UCSD-AML1 (cell line): ENCODE results near the gene ABR.

Source experiments
- DNase-seq: peaks from one replicate; lab custom pipeline; 2025; ENCODE audit not compliant: unreplicated experiment; lab: John Stamatoyannopoulos, UW

ABR gene

DNA sequence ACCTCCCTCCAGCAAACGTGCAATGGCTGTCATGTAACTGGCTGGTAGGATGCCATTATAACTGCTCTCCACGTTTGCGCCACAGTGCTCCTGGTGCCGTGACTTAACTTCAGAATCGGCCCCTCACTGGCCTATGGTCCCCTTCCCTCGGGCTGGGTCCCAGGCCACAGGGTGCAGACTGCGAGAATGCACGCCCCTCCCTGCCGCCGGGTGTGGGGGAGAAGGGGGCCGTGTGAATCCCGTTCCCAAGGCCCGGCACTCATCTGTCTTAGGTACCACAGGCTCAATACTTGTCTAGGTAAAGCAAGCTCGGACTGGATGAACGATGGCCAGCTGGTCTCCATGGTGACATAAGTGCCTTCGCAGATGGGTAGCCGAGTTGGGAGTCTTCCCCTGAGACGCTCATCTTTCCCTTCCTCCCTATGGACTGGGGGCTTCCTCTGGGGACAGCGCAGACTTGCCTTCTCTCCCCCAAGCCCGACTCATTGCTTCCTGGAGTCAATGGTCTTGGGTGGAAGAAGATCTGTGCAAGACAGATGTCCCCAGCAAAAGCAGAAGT, 145.1 kb downstream of the ABR start:
- DNase-seq = no peak

DNA sequence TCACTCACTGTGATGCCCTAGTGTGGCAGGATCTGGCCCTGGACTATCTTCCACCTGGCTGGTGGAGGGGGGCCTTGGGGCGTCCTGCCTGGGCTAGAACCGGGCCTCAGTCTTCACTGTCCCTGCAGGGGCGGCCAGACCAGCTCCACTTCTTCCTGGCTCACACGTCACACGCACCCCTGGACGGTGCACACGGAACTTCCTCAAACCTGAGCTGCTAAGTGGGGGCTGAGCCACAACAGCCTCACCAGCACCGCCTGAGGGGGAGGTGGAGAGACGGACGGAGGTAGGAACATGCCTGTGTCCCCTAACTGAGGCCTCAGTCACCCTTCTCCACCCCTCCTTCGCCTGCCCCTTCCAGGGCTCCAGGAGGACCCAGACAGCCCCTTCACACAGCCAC, 146.3 kb downstream of the ABR start:
- peak; percentile 19 for DNase-seq

GRCh38 chr17:1032391-1032790, 147.4 kb downstream of the ABR start:
- no peak for DNase-seq

DNA sequence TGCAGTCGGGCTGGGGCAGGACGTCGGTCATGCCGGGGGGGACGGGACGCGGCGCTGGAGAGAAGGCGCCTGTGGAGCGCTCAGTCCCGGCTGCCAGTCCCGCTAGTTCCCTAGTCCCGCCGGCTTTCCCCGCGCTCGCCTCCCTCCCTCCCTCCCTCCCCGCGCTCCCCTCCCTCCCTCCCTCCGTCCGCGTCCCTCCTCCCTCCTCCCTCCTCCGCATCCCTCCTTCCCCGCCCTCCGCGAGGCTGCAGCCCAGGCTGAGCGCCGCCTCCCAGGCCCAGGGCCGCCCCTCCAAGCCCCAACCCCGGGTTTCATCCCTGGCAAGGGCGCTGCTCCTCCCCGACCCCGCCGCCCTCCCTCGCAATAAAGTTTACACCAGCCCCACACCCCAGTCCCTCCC, 148.1 kb downstream of the ABR start:
- no peak for DNase-seq

DNA sequence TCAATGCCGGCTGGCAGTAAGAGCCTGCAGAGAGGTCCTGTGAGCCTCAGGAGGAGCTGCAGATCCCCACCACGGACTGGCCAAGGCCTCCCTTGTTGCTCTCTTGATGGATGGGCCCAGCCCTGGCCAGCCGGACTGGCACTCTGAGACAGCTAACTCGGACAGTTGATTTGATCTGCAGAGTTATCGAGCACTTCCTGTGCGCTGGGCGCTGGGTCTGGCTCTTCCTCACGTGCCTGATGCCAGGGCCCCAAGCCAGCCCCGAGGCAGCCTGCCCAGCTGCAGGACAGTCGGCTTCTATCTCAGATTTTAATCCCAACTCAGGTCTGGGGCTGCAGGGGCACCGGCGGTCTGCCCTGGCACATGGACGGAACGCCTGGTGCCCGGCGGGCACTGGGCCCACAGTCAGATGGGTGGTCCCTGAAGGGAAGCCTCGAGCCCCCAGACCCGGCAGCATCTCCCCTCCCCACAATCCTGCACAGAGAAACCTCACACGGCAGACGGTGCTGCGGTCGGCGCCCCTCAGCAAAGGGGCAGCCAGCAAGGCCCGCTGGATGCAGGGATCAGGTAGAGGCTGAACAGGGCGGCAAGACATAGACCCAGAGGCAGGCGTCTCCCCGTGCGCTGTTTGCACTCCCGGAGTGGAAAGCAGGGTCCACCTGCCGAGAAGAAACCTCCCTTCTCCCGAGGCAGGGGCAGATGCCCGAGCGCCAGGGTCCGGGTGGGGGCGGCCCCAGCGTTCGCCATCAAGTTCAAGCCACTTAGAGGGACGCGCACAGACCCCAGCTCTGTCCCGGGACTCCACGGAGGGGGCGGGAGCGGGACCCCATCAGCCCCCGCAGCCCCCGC, 148.9 kb downstream of the ABR start:
- no peak for DNase-seq

DNA sequence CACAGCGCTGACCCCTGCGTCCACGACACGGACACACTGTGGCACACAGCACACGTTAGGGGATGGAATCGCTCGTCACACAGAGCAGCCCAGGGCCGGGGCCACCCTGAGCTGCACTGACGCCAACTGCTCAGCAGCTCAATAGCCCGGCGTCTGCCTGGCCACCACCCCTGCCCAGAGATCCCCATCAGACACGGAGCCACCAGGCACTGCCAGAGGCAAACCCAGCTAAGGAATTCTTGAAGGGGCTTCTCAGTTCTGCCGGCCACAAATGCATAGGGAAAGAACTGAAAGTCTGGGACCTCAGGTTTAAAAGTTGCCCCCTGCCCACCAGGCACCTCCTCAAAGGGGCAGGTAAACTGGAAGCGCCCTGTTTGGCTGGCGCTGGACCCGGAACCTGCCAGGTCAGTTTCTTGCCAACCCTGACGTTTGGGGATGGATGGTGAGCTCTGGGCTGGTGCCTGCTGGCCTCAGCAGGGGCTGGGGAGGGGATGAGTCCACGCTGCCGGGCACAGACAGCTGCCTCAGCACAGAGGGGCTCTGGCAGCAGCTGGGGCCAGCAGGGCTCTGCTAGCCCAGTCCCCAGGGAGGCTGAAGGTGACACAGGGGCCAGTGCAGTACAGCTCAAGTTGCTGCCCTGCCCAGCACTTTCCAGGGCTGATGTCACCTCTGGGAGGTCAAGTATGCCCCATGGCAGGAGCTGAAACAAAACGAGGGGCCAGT, 149.7 kb downstream of the ABR start:
- no peak for DNase-seq

GRCh38 chr17:1029196-1029921, 150.4 kb downstream of the ABR start:
- no peak for DNase-seq

DNA sequence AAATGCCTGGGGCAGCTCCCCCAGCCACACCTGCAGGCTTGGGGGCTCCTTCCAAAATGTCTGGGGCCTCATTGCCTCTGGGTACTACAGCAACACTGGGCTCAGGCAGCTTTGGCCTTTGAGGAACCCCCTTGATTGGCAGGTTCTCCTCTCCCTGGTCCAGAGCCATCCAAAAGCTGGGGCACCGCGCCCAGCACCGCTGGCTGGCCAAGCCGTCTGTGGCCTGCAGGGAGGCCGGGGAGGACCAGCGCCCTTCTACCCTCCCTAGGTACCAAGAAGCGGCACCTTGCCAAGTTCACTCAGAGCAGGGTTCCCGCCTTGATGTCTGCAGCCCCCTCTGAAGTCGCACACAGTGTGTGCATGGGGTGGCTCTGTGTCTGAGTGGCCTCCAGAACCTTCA, 152.7 kb downstream of the ABR start:
- DNase-seq = no peak

GRCh38 chr17:1026599-1026975, 153.2 kb downstream of the ABR start:
- no peak for DNase-seq

GRCh38 chr17:1025733-1026598, 153.8 kb downstream of the ABR start:
- no peak for DNase-seq

- DNase-seq = no peak
These were observed 155.7 kb downstream of the ABR start for GRCh38 chr17:1024076-1024475.

DNA sequence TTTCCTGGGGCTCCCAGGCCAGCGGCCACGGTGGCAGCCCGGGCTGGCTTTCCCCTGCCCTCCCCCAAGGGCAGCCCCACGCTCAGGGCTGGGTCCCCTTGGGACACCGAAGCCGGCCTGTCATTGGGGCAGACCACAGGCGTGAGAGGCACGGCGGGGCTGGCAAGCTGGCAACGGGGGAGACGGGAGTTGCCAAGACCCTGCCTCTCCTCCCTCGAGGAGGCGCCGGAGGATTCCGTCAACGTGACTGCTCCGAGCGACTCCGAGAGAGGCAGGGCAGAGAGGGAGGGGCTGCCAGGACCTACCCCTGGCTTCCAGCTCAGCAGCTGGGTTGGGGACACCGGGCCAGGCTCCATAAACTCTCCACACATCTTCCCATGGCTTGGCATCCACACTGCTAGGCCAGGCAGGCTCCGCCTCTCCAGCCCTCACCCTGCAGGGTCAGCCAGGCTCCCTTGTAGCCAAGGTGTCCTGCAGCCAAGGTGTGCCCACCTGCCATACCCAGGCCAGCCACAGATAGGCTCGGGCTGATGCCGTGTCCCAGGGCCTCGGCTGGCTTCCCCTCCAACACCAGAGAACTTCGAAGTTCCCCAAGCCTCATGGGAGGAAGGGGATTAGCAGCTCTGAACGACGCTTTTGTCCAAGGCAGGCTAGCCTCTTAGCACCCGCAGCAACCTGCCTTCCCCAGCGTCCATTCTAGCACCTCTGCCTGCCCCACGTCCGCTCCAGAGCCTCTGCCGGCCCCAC, 157.3 kb downstream of the ABR start:
- DNase-seq = no peak

GRCh38 chr17:1021147-1021546, 158.6 kb downstream of the ABR start:
- no peak for DNase-seq

GRCh38 chr17:1019451-1019850, 160.3 kb downstream of the ABR start:
- peak; percentile 51 for DNase-seq

DNA sequence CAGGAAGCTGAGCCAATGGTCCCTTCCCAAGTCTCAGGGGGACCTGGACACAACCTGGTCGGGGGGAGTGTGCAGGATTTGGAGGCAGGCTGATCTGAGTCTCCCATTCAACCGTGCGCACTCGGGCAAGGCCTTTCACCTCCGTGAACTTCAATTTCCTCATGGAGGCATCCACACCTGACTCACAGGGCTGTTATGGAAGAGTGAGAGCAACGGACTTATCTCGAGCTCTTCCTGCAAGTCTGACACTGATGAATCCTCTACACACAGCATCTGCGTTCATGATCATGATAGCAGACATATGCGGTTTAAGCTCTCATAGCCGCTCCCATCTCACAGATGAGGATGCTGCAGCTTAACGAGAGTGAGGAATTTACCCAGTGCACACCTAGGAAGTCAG, 161.2 kb downstream of the ABR start:
- no peak for DNase-seq

- DNase-seq = no peak
These were observed 166.1 kb downstream of the ABR start for GRCh38 chr17:1013729-1014090.

DNA sequence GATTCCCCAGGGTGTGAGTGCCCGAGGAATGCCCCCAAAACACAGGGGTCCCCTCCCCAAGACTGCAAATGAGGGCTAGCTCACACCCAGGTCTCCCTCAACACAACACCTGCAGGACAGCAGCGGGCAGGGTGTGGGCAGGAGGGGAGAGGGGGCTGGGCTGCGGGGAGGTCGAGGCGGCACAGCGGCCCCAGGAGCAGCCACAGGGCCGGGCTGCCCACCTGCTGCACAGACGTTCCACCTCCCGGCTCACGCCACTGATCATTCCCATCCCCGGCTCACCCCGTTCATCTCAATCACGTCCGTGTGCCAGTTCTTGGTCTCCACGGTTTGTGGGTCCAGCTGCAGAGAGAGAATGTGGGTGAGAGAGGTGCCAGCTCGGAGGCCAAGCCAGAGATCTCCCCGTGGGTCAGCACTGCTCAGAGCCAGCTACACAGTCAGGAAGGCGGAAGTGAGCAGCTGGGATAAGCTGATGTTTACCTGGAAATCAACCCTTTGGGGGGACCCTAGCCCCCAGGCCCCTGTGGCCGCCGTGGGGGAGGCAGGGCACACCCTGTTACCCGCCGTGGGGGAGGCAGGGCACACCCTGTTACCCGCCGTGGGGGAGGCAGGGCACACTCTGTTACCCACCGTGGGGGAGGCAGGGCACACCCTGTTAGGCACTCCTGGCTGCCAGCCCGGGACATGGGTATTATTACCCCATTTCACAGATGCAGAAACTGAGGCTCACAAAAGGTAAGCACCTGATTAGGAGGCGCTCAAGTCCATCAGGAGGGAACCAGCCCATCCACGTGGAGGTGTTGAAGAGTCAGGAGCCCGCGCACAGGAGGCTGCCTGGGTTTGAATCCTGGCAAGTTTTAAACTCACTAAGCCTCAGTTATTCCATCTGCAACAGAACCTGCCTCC, 166.7 kb downstream of the ABR start:
- DNase-seq = no peak

GRCh38 chr17:1011760-1012735, 167.7 kb downstream of the ABR start:
- DNase-seq = no peak
